Spleen (tissue), 13 donors: ENCODE measurements around the gene TBCE. TPM values are rescaled to one million over a fixed set of nuclear protein-coding genes. Genes with fewer than 3 reads are reported as not detected.

Experiments used
- DNase-seq: peaks from one replicate; pipeline ENCODE4 v3.0.0-alpha.2; 2020
- H3K27ac ChIP-seq, 8 donors: fragments of 200-600 bp; sonication (generic) in 7 of 8; 1 replicate in 4 of 8; 2 replicates in 4 of 8; pipeline versions ENCODE4 v1.5.0 to v1.8.0; 2016 to 2021; ENCODE audit warnings: inconsistent platforms in 4 of 8, mild to moderate bottlenecking in 4 of 8, moderate library complexity in 1 of 8
- H3K27me3 ChIP-seq, 7 donors: fragments of 200-600 bp; sonication (generic) in 6 of 7; replicated peaks in 1 of 7; 1 replicate in 4 of 7; 2 replicates in 3 of 7; pipeline versions ENCODE4 v1.5.0 to v1.8.0; 2016 to 2021; ENCODE audit warnings: inconsistent platforms in 3 of 7, mild to moderate bottlenecking in 1 of 7
- H3K36me3 ChIP-seq, 6 donors: fragments of 200-600 bp; sonication (generic) in 5 of 6; 1 replicate in 4 of 6; 2 replicates in 2 of 6; pipeline versions ENCODE4 v1.5.0 to v1.8.0; 2016 to 2021; ENCODE audit warnings: inconsistent platforms in 2 of 6
- H3K4me1 ChIP-seq, 6 donors: fragments of 200-600 bp; sonication (generic) in 5 of 6; 1 replicate in 3 of 6; 2 replicates in 3 of 6; pipeline versions ENCODE4 v1.5.0 to v1.8.0; 2016 to 2021; ENCODE audit warnings: inconsistent platforms in 3 of 6
- H3K4me3 ChIP-seq, 8 donors: fragments of 200-600 bp; sonication (generic) in 7 of 8; 1 replicate in 4 of 8; 2 replicates in 4 of 8; pipeline versions ENCODE4 v1.5.0 to v1.8.0; 2016 to 2021; ENCODE audit warnings: inconsistent platforms in 4 of 8, mild to moderate bottlenecking in 4 of 8, moderate library complexity in 2 of 8
- H3K9me3 ChIP-seq, 8 donors: fragments of 200-600 bp; sonication (generic) in 7 of 8; 1 replicate in 4 of 8; 2 replicates in 4 of 8; pipeline versions ENCODE4 v1.5.0 to v1.8.0; 2016 to 2021; ENCODE audit warnings: inconsistent platforms in 4 of 8
- POLR2A ChIP-seq, 3 donors: fragments of 450-650 bp; IDR thresholded peaks; one replicate each; pipeline ENCODE4 v1.5.1; 2017; ENCODE audit warnings: antibody characterized with exemption in 3 of 3, mild to moderate bottlenecking in 1 of 3
- POLR2AphosphoS5 ChIP-seq, 3 donors: sonication (generic); formaldehyde crosslinking; IDR thresholded peaks; one replicate each; pipeline ENCODE4 v1.5.1; 2017; ENCODE audit warnings: antibody characterized with exemption in 3 of 3
- whole genome bisulfite sequencing, 5 donors: extraction: QIAGEN DNeasy Blood & Tissue Kit in 3 of 5; methylation state at CpG; one replicate each; pipeline versions ENCODE4 v1.1.5 to v1.1.7; 2013 to 2018; 5-methylcytosine and 5-hydroxymethylcytosine counted together
- intact Hi-C: fragments of 100-400 bp; cut with DNase I; formaldehyde crosslinking; loops from one replicate; pipeline ENCODE4 v1.15.0; 2023; ENCODE audit warnings: low total_unique reads
- long read RNA-seq, 2 donors: transcript quantifications; one replicate each; lab custom pipeline, GENCODE V29; 2026
- polyA plus RNA-seq, 3 donors: library from polyadenylated mRNA; stranded (reverse); fragments of 200-250 nt; gene quantifications; one replicate each; pipeline ENCODE4 v1.2.1, GENCODE V29; 2013
- total RNA-seq, 7 donors: library from RNA; depleted of rRNA in 3 of 7; stranded (reverse); fragments of >200 nt in 3 of 7; fragmentation: NEBNext Ultra II Directional in 4 of 7; extraction: Animal tissue kit (Norgen Biotek cat#: 25700) in 4 of 7; gene quantifications; one replicate each; pipeline versions ENCODE4 v1.1.0 to v1.2.1, GENCODE V29; 2016 to 2021
- TF ChIP-seq, protein P1 (sequence below), 11 experiments: fragments of 200-600 bp in 7 of 11; fragments of 450-650 bp in 4 of 11; sonication (generic) in 4 of 11; IDR thresholded peaks in 8 of 11; conservative IDR thresholded peaks in 3 of 11; 1 replicate in 7 of 11; 2 replicates in 4 of 11; pipeline versions ENCODE4 v1.4.0 to v1.8.0; 2016 to 2021; ENCODE audit warnings: antibody characterized with exemption in 11 of 11, inconsistent platforms in 4 of 11, mild to moderate bottlenecking in 1 of 11
- donor health status: healthy with polysubstance abuse.
- donor health status: DM: no; HTN: no; CAD: no; lungs with moderate emphysema.
- donor health status: DM: no; HTN: no; CAD: no.
- donor health status: Bipolar disorder and iron deficiency.
- donor health status: healthy.
- donor health status: DM: no; HTN: no; CAD: no.
- donor health status: DM: yes; HTN: yes; CAD: no.

TBCE gene, protein sequence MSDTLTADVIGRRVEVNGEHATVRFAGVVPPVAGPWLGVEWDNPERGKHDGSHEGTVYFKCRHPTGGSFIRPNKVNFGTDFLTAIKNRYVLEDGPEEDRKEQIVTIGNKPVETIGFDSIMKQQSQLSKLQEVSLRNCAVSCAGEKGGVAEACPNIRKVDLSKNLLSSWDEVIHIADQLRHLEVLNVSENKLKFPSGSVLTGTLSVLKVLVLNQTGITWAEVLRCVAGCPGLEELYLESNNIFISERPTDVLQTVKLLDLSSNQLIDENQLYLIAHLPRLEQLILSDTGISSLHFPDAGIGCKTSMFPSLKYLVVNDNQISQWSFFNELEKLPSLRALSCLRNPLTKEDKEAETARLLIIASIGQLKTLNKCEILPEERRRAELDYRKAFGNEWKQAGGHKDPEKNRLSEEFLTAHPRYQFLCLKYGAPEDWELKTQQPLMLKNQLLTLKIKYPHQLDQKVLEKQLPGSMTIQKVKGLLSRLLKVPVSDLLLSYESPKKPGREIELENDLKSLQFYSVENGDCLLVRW
- total RNA-seq (10 to 100 TPM; 14.1 to 30.0 (median 18.6) TPM), polyA plus RNA-seq (10 to 100 TPM; 13.6 to 18.6 (median 16.6) TPM)
- long read RNA-seq, donor 1, full-length matches to known transcripts = 3 of 3 reads
- long read RNA-seq, donor 1, partial matches to known transcripts = 0 of 3 reads
- long read RNA-seq, donor 1, other reads (novel, unspliced or antisense) = 0 of 3 reads
- long read RNA-seq, donor 2, partial matches to known transcripts = 5 of 5 reads
- long read RNA-seq, donor 2, other reads (novel, unspliced or antisense) = 0 of 5 reads

DNA sequence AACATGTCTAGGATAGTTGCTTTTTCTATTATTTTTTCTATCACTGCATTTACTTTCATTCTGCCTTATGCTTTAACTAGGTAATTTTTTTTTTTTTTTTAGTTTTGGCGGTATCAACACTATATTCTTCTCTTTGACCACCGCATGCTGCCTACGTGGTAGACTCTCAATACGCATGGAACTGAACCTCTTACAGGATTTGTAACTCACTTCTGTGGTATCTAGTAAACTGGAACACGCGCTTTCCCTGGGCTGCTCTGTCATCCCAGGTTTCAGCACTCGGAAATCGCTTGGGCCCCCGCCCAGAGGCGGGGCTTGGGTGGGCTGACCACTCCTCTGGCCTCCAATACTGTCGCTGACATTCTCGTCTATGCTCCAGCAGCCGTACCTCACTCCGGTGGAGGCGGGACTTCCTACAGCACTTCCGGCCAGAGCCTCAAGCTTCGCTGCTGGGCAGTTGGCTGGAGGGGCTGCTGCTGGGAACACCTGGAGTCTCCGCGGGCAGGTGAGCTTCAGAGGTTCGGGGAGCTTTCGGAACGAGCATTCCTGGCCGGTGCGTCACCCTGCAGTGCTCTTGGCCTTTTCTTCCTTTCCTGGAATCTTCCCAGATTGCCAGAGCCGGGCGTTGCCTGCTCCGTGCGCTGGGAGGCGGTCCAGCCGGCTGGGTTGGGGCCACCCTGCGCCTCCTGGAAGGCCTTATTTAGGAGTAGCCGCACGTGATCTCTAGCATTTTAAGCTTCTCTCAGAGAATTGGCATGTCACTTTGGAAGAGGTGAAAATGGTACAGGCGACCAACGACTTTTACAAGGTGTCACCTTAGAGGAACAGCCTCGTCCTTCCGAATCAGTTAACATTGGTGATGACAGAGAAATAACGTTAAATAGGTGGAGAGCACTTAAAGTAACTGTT, at the start of gene TBCE:
TSS of gene TBCE (plus strand) at position 428 of the 909 bp plus-strand sequence. CDS start 12,623 bp downstream, outside the sequence.
- WGBS, 5 donors = 0% methylated on average over 25 to 38 of the region's 38 CpGs
- no peaks in the 10 kb centered on the region for H3K9me3 ChIP-seq

DNA sequence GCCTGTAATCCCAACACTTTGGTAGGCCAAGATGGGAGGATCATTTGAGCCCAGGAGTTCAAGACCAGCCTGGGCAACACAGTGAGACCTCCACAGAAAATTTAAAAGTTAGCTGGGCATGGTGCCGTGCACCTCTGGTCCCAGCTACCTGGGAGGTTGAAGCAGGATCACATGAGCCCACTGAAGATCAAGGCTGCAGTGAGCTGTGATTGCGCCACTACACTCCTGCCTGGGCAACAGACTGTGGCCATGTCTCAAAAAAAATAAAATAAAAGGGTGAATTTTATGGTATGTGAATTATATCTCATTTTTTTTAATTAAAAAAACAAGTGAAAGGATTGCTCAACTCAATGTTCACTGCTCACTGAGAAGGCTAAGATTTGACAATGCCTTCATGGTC, 48.0 kb upstream of the TBCE start:
- TF ChIP-seq POLR2AphosphoS5 (IDR thresholded peaks at IDR 0.05) (no peak), POLR2A (IDR thresholded peaks at IDR 0.05) (no peak)
- TF ChIP-seq, protein P1, sequence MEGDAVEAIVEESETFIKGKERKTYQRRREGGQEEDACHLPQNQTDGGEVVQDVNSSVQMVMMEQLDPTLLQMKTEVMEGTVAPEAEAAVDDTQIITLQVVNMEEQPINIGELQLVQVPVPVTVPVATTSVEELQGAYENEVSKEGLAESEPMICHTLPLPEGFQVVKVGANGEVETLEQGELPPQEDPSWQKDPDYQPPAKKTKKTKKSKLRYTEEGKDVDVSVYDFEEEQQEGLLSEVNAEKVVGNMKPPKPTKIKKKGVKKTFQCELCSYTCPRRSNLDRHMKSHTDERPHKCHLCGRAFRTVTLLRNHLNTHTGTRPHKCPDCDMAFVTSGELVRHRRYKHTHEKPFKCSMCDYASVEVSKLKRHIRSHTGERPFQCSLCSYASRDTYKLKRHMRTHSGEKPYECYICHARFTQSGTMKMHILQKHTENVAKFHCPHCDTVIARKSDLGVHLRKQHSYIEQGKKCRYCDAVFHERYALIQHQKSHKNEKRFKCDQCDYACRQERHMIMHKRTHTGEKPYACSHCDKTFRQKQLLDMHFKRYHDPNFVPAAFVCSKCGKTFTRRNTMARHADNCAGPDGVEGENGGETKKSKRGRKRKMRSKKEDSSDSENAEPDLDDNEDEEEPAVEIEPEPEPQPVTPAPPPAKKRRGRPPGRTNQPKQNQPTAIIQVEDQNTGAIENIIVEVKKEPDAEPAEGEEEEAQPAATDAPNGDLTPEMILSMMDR (IDR thresholded peaks at IDR 0.05 in 8 of 11, conservative IDR thresholded peaks at IDR 0.05 in 3 of 11) = no peak
- WGBS, 5 donors = 91 to 100% (median 92%) methylated on average over 2 of the region's 2 CpGs
- H3K27me3 ChIP-seq = no peaks in the 10 kb centered on the region
- H3K4me3 ChIP-seq = no peak overlapping the region
- DNase-seq = no peak
- no peaks in the 10 kb centered on the region for H3K9me3 ChIP-seq
- peaks cover 0 to 53% (median 3%) of the 10 kb centered on the region in 6 donors for H3K36me3 ChIP-seq
- intact Hi-C loops = no loop called here
- H3K4me1 ChIP-seq = peaks cover 51 to 100% (median 85%) of the 10 kb centered on the region in 6 donors
- H3K27ac ChIP-seq = no peak overlapping the region

More for the DNA sequence above, at the start of gene TBCE:
- peaks cover 0 to 8% (median 0%) of the 10 kb centered on the region in 6 donors for H3K36me3 ChIP-seq
- H3K27me3 ChIP-seq = no peaks in the 10 kb centered on the region
- peak; percentile 98 for DNase-seq
- peak within 1 kb of the TSS; percentile 74 to 92 (median 82) for H3K27ac ChIP-seq
- peaks cover 0 to 29% (median 21%) of the 10 kb centered on the region in 6 donors for H3K4me1 ChIP-seq
- intact Hi-C loops = no loop called here
- TF ChIP-seq POLR2A (IDR thresholded peaks at IDR 0.05) = peak in 2 of 3 donors; percentile 9 to 39
- TF ChIP-seq POLR2AphosphoS5 (IDR thresholded peaks at IDR 0.05) = peak; percentile 87 to 92 (median 88)
- TF ChIP-seq, protein P1 (IDR thresholded peaks at IDR 0.05 in 8 of 11, conservative IDR thresholded peaks at IDR 0.05 in 3 of 11) = peak in 3 of 11 experiments; percentile 13 to 21 (median 14)
- peak within 1 kb of the TSS; percentile 60 to 97 (median 72) for H3K4me3 ChIP-seq

DNA sequence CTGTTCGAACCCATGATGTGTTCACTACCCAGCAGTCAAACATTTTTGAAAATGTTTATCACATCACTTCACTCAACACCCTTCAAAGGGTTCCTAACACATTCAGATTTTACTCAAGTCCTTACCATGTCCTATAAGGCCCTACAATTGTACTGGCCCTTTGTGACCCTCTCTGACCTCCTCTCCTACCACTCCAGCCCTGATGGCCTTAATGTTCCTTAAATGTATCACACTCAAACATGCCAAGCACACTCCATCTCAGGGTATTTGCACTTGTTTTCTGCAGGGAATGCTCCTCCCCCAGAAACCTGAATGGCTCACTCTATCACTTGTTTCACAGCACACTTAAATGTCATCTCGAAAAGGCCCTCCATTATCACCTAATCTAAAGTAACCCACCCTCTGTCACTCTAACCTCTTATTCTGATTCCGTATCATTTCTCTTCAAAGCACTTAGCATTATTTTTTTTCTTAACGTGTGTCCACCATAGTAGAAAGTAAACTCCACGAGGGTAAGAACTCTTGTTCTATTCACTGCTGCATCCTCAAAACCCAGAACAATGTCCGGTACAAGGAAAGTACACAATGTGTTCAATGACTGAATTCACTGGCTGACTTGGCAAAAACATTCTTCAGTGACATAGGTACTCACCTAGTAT, 46.6 kb upstream of the TBCE start:
- Histone ChIP-seq H3K27ac (peak overlapping the region in 1 of 8 donors; percentile 0), H3K4me1 (peaks cover 59 to 100% (median 85%) of the 10 kb centered on the region in 6 donors), H3K9me3 (no peaks in the 10 kb centered on the region), H3K27me3 (no peaks in the 10 kb centered on the region), H3K36me3 (peaks cover 0 to 53% (median 3%) of the 10 kb centered on the region in 6 donors), H3K4me3 (no peak overlapping the region)
- no peak for DNase-seq
- TF ChIP-seq, protein P1 (IDR thresholded peaks at IDR 0.05 in 8 of 11, conservative IDR thresholded peaks at IDR 0.05 in 3 of 11) = no peak
- WGBS, 5 donors = 82 to 87% (median 84%) methylated on average over 6 of the region's 6 CpGs
- intact Hi-C loops = loop anchor here (10.0 kb wide), 1 partner anchor 66 kb away; no protein-coding TSS in a partner anchor
